DND-41 (cell line): Measurements from ENCODE around the gene CACNB4.

ENCODE experiments used
- EZH2 ChIP-seq: IDR thresholded peaks from 3 replicates; pipeline ENCODE4 v1.6.1; 2012; ENCODE audit warnings: borderline replicate concordance, low read depth, mild to moderate bottlenecking, moderate library complexity, low read length, inconsistent platforms; ENCODE audit not compliant: severe bottlenecking
- TF ChIP-seq, protein P1 (sequence below): IDR thresholded peaks from 2 replicates; pipeline ENCODE4 v1.5.1; 2012; ENCODE audit warnings: borderline replicate concordance, low read length, moderate library complexity, mild to moderate bottlenecking; ENCODE audit not compliant: poor library complexity, severe bottlenecking; ENCODE audit errors: extremely low read depth

DNA sequence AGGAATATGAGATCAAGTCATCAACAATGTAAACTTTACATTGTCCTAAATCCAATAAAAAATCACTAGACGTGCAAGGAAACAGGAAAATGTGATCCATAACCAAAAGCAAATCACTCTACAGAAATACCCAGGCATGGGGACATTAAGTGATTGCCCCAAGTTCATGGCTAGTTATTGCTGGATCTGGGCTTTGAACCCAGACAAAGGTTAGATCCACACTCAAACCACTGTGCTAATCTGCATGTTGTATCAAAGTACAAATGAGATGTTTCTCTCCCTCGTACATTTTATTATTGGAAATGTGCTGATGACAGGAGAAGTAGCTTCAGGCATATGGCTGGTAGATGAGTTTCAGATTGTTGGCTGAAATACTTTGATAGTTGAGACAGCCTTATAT is 267.9 kb downstream of the CACNB4 start:
- TF ChIP-seq, protein P1, sequence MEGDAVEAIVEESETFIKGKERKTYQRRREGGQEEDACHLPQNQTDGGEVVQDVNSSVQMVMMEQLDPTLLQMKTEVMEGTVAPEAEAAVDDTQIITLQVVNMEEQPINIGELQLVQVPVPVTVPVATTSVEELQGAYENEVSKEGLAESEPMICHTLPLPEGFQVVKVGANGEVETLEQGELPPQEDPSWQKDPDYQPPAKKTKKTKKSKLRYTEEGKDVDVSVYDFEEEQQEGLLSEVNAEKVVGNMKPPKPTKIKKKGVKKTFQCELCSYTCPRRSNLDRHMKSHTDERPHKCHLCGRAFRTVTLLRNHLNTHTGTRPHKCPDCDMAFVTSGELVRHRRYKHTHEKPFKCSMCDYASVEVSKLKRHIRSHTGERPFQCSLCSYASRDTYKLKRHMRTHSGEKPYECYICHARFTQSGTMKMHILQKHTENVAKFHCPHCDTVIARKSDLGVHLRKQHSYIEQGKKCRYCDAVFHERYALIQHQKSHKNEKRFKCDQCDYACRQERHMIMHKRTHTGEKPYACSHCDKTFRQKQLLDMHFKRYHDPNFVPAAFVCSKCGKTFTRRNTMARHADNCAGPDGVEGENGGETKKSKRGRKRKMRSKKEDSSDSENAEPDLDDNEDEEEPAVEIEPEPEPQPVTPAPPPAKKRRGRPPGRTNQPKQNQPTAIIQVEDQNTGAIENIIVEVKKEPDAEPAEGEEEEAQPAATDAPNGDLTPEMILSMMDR = no peak
- no peak for TF ChIP-seq EZH2
